Smooth muscle cell (in vitro differentiated cells): ENCODE data around the gene DCUN1D5. TPM values are rescaled to one million over a fixed set of nuclear protein-coding genes. Genes with fewer than 3 reads are reported as not detected.

Experiments
- DNase-seq: peaks from one replicate; lab custom pipeline; 2025; ENCODE audit not compliant: unreplicated experiment; lab: John Stamatoyannopoulos, UW
- H2AFZ ChIP-seq: fragments of 200-600 bp; sonication (generic); 2 replicates; pipeline ENCODE4 v1.6.0; 2016; ENCODE audit warnings: antibody characterized with exemption, low read depth, mild to moderate bottlenecking
- H3F3A ChIP-seq: fragments of 200-600 bp; sonication (generic); 2 replicates; pipeline ENCODE4 v1.6.0; 2017; ENCODE audit warnings: antibody characterized with exemption, low read depth
- H3K27ac ChIP-seq: fragments of 200-600 bp; sonication (generic); 2 replicates; pipeline ENCODE4 v1.5.1; 2016; ENCODE audit warnings: low read depth, mild to moderate bottlenecking
- H3K27me3 ChIP-seq: fragments of 200-600 bp; sonication (generic); 2 replicates; pipeline ENCODE4 v1.6.1; 2016; ENCODE audit warnings: low read depth, mild to moderate bottlenecking
- H3K36me3 ChIP-seq: fragments of 200-600 bp; sonication (generic); 2 replicates; pipeline ENCODE4 v1.5.1; 2016; ENCODE audit warnings: low read depth
- H3K4me1 ChIP-seq: fragments of 200-600 bp; sonication (generic); 2 replicates; pipeline ENCODE4 v1.5.1; 2016; ENCODE audit warnings: low read depth
- H3K4me2 ChIP-seq: fragments of 200-600 bp; sonication (generic); 2 replicates; pipeline ENCODE4 v1.6.0; 2016; ENCODE audit warnings: mild to moderate bottlenecking
- H3K4me3 ChIP-seq: fragments of 200-600 bp; sonication (generic); 2 replicates; pipeline ENCODE4 v1.5.1; 2016; ENCODE audit warnings: mild to moderate bottlenecking
- H3K79me2 ChIP-seq: fragments of 200-600 bp; sonication (generic); 2 replicates; pipeline ENCODE4 v1.6.0; 2016; ENCODE audit warnings: low read depth, mild to moderate bottlenecking
- H3K9ac ChIP-seq: fragments of 200-600 bp; sonication (generic); 2 replicates; pipeline ENCODE4 v1.6.0; 2016; ENCODE audit warnings: low read depth
- H3K9me3 ChIP-seq: fragments of 200-600 bp; sonication (generic); replicated peaks from 2 replicates; pipeline ENCODE4 v1.5.1; 2016; ENCODE audit warnings: low read depth
- H4K20me1 ChIP-seq: fragments of 200-600 bp; sonication (generic); 2 replicates; pipeline ENCODE4 v1.6.0; 2016; ENCODE audit warnings: low read depth
- WGBS: methylation state at CpG from one replicate; pipeline ENCODE4 v1.1.7; 2016; ENCODE audit warnings: low lambda C conversion rate; 5-methylcytosine and 5-hydroxymethylcytosine counted together
- polyA plus RNA-seq: library from polyadenylated mRNA; unstranded; fragments of >200 nt; fragmentation: Nextera tagmentation; extraction: Ambion mirVana; gene quantifications from 2 replicates; pipeline ENCODE4 v1.2.1, GENCODE V29; 2016
- total RNA-seq: library from RNA; depleted of rRNA; stranded (reverse); fragments of >200 nt; gene quantifications from 2 replicates; pipeline ENCODE4 v1.2.3, GENCODE V29; 2014
- TF ChIP-seq, protein P1 (sequence below): fragments of 200-600 bp; sonication (generic); IDR thresholded peaks from 2 replicates; pipeline ENCODE4 v1.5.1; 2017; ENCODE audit warnings: borderline replicate concordance, mild to moderate bottlenecking, antibody characterized with exemption; ENCODE audit not compliant: insufficient read depth, poor library complexity, severe bottlenecking

Gene DCUN1D5
- total and polyA plus RNA-seq, 2 experiments from 2014 or later: 72.0 to 88.1 TPM

DNA sequence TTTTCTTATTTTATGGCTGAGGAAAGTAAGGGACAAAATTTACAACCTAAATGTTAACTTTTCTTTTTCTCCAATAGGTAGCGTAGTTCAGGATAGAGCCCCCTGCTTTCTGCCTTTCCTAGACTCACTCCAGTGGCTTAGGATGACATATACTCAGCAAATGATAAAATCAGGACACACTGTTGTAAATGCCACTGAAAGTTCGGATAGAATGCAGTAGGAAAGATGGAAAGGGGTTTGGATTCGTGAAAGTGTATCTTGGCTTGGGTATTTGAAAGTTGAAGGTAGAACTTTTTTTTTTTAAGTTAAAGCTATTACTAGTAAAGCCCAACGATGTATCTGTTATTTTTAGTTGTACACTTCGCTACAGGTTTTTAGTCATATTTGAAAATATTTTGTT, 19.4 kb upstream of the DCUN1D5 start:
- WGBS: 81% methylated on average over 5 of the region's 5 CpGs
- Histone ChIP-seq H3K27ac (no peak overlapping the region), H3K4me1 (peaks cover 8% of the 10 kb centered on the region), H3K4me2 (no peak overlapping the region), H3K27me3 (no peaks in the 10 kb centered on the region), H3K36me3 (no peaks in the 10 kb centered on the region), H3K9me3 (no peaks in the 10 kb centered on the region), H3F3A (no peaks in the 10 kb centered on the region), H3K4me3 (no peak overlapping the region), H3K79me2 (no peaks in the 10 kb centered on the region), H3K9ac (no peak overlapping the region), H4K20me1 (no peaks in the 10 kb centered on the region), H2AFZ (no peak overlapping the region)
- TF ChIP-seq, protein P1, sequence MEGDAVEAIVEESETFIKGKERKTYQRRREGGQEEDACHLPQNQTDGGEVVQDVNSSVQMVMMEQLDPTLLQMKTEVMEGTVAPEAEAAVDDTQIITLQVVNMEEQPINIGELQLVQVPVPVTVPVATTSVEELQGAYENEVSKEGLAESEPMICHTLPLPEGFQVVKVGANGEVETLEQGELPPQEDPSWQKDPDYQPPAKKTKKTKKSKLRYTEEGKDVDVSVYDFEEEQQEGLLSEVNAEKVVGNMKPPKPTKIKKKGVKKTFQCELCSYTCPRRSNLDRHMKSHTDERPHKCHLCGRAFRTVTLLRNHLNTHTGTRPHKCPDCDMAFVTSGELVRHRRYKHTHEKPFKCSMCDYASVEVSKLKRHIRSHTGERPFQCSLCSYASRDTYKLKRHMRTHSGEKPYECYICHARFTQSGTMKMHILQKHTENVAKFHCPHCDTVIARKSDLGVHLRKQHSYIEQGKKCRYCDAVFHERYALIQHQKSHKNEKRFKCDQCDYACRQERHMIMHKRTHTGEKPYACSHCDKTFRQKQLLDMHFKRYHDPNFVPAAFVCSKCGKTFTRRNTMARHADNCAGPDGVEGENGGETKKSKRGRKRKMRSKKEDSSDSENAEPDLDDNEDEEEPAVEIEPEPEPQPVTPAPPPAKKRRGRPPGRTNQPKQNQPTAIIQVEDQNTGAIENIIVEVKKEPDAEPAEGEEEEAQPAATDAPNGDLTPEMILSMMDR: no peak
- no peak for DNase-seq

DNA sequence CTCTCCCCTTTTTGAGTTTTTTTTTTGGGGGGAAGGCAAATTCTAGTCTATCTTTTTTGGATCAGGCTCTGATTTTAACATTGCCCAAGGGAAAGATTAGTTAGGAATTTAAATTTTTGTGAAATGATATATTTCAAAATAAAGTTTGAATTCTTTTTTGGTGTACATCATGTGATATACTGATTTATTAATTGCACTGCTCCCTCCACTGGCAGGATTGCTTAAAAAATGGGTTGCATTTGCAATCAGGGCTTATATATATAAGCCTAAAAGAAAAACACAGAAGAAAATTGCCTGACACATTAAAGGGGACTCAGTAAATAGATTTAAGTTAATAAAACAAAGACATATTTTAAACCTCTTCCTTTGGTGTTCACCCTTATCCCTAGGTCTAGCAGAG, 18.4 kb upstream of the DCUN1D5 start:
- Histone ChIP-seq H3K27ac (no peak overlapping the region), H3K4me2 (peak overlapping the region; percentile 88), H3K27me3 (no peaks in the 10 kb centered on the region), H3K79me2 (no peaks in the 10 kb centered on the region), H4K20me1 (no peaks in the 10 kb centered on the region), H3K4me3 (peak overlapping the region; percentile 85), H3K9ac (peak overlapping the region; percentile 75), H3K4me1 (peaks cover 8% of the 10 kb centered on the region), H3K9me3 (no peaks in the 10 kb centered on the region), H3F3A (no peaks in the 10 kb centered on the region), H2AFZ (peak overlapping the region; percentile 99), H3K36me3 (no peaks in the 10 kb centered on the region)
- TF ChIP-seq, protein P1: peak; percentile 50
- no peak for DNase-seq

DNA sequence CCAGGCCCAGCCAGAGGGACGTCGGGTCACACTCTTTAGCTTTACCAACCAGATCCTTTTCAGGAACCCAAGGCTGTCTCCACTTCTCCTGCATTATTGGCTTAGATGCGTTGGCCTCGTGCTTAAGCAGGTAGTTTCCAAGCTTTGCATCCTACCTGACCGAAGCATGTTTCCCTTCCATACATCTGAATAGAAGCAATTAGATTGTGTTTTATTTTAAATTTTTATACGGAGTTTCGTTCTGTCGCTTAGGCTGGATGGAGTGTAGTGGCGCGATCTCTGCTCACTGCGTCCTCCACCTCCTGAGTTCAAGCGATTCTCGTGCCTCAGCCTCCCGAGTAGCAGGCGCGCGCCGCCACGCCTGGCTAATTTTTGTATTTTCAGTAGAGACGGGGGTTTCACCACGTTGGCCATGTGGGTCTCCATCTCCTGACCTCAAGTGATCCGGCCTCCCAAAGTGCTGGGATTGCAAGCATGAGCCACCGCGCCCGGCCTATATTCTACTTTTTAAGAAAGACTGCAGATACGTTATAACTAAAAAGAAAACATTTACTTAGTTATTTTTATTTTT, 17.9 kb upstream of the DCUN1D5 start:
- DNase-seq: no peak
- H3K9ac ChIP-seq: peak overlapping the region; percentile 75
- H3K4me3 ChIP-seq: peak overlapping the region; percentile 85
- peaks cover 8% of the 10 kb centered on the region for H3K4me1 ChIP-seq
- TF ChIP-seq, protein P1: no peak
- H3K27me3 ChIP-seq: no peaks in the 10 kb centered on the region
- no peaks in the 10 kb centered on the region for H3F3A ChIP-seq
- H2AFZ ChIP-seq: peak overlapping the region; percentile 99
- H4K20me1 ChIP-seq: no peaks in the 10 kb centered on the region
- 19% methylated on average over 26 of the region's 26 CpGs for WGBS
- no peaks in the 10 kb centered on the region for H3K79me2 ChIP-seq
- H3K9me3 ChIP-seq: no peaks in the 10 kb centered on the region
- peak overlapping the region; percentile 88 for H3K4me2 ChIP-seq
- H3K36me3 ChIP-seq: no peaks in the 10 kb centered on the region
- H3K27ac ChIP-seq: peak overlapping the region; percentile 84
